Effector CD8-positive, alpha-beta T cell (primary cell): ENCODE measurements around the gene CCNL2.
A peak's percentile ranks its signal among the peaks of the same experiment; 100 is the strongest.

ENCODE experiments used
- DNase-seq: peaks from one replicate; lab custom pipeline; 2025; lab: John Stamatoyannopoulos, UW

Gene CCNL2

GRCh38 chr1:1356166-1356795 lies 42.9 kb downstream of the CCNL2 start:
- no peak for DNase-seq

- no peak for DNase-seq
These were observed 43.7 kb downstream of the CCNL2 start for GRCh38 chr1:1355416-1355815.

DNA sequence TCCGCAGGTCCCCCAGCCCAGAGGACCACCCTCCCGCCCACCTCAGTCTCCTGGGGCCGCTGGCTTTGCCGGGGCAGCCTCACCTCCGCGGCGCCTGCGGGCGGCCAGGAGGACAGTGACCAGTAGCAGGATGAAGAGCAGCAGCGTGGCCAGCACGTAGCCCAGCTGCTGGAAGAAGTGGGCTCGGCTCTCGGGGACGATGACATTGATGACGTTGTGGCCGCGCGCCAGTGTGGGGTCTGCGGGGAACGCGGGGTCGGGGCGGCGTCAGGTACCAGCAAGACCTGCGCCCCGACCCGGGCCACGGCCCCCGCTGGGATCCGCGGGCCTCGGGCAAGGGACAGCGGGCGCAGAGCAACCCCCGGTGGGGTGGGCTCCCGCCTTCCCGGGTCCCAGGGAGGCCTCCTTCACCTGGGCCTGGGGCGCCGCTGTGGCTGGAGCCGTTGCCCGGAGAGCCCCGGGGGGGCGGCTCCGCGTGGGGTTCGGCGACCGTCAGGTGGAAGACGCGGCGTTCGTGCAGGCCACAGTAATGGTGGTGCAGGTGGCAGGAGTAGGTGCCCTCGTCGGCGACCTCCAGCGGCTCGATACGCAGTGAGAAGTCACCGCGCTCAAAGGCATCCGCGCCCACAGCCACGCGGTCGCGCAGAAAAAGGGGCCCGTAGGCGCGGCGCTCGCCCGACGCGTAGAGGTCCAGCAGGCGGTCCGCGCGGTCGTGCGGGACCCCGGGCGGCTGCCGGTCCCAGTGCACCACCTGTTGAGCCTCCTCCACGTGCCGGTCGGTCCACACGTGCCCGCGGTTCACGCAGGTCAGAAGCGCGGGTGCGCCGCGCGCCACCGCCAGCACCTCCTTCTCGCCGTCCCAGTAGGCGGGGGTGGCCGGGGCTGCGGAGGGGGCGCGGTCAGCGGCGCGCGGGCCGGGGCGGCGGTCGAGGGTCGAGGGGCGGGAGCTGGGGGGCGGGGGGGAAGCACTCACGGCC lies 44.6 kb downstream of the CCNL2 start:
- no peak for DNase-seq

- no peak for DNase-seq
These were observed 45.6 kb downstream of the CCNL2 start for GRCh38 chr1:1353389-1354151.

GRCh38 chr1:1352786-1353388 lies 46.2 kb downstream of the CCNL2 start:
- DNase-seq: no peak

- no peak for DNase-seq
These were observed 47.4 kb downstream of the CCNL2 start for GRCh38 chr1:1351511-1352427.

DNA sequence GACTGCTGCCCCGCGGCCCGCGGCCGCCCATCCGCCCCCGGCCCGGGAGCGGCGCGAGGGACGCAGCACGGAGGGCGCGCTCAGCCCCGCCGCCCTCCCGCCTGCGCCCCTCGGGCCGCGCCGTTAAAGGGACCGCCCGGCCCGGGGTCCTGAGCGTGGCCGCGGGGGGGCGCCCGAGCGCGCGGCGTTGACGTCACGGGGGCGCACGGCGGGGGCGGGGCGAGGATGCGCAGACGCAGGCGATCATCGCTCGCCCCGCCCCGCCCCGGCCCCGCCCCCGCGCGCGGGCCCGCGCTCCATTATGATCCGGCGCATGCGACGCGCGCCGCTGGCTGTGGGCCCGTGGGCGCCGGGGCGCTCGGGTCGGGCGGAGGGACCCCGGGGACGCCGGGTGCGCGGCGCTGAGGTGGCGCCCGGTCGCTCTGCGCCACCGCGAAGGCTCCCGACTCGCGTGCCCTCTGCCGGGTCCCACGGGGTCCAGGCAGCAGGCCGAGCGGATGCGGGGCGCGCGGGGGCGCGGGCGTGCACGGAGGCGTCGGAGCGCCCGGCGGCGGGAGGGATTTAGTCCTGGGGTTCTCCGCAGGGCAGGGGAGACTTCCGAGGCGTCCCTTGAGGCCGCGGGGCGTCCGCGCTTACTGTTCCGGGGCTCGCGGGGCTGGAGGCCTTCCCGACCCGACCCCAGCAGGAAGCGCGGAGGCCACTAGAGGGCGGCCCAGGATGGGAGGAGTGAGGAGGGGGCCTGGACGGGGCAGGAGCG lies 49.7 kb downstream of the CCNL2 start, which contains the start of gene DVL1:
TSS of gene DVL1 (minus strand) at position 163 of the 757 bp plus-strand sequence. CDS start 353 bp downstream, outside the sequence.
- peak; percentile 65 for DNase-seq

DNA sequence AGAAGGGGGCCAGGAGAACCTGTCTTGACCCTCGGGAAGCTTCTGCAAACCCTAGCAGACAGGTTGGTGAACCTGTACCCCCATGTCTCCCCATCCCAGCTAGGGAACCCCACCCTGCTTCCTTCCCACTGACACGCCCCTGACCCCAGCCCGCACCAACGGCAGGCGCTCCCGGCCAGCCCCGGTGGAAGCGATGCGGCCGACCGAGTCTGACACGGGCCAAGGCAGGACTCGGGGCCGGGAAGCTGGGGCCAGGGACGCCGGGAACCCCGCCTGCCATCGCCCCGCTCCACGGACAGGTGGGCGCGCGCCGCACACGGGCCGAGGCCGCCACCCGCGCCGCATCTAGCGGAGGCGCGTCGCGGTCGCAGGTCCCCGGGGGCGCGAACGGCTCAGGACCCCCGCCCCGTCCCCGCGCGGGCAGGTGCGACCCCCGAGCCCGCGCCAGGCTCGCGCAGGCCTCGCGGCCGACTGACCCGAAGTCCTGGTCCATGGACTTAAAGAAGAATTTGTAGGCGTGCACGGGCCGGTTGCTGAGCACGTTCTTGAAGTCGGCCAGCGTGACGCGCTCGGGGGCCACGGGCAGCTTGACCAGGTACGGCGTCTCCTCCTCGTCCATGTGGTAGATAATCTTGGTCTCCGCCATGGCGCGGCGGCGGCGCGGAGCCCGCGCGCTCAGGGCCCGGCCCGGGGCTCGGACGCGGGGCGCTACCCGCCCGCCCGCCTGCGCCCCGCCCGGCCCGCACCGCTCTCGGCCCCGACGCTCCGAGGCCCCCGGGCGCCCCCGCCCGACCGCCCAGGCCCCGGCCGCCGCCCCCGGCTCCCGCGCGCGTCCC lies 50.5 kb downstream of the CCNL2 start:
- DNase-seq: no peak

- no peak for DNase-seq
These were observed 51.3 kb downstream of the CCNL2 start for GRCh38 chr1:1347663-1348419.

DNA sequence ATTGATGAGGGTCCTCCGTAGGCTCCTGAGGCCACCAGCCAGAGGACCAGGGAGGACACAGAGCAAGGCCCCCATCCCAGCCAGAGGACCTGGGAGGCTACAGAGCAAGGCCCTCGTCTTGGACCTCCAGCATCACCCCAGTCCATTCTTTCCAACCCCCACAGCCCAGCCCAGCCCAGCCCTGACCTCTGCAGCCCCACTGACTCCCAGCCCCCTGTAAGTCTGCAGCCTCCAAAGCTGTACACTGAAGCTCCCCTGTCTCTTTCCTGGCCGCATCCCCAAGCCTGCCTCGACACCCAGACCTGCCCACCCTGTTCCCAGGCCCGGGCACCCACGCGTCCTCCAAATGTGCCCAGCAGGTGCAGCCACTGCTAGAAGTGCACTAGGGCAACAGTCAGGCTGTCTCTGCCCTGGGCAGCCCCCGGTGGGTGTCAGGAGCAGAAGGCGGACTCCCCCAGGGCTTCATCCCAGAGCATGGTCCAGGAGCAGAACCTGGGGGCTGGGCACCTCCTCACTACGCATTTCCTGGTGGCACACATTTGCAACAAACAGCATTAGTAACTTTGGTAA lies 52.0 kb downstream of the CCNL2 start:
- DNase-seq: no peak

DNA sequence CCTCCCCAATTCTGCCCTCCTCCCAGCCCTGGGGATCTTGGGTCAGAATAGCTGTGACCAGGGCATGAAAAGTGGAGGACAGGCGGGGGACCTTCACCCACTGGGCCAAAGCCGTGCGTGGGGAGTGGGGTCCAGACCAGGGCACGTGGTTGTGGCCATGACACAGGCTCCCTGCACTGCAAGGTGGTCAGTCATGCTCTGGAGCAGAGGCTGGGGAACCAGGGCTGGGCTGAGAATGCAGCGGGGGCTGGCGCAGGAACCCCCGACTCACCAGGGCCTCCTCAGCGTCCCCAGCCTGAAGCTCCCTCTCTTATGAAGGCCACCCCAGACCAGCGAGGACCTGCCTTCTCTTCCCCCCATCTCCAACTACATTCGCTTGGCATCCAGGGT lies 52.6 kb downstream of the CCNL2 start:
- DNase-seq: no peak

DNA sequence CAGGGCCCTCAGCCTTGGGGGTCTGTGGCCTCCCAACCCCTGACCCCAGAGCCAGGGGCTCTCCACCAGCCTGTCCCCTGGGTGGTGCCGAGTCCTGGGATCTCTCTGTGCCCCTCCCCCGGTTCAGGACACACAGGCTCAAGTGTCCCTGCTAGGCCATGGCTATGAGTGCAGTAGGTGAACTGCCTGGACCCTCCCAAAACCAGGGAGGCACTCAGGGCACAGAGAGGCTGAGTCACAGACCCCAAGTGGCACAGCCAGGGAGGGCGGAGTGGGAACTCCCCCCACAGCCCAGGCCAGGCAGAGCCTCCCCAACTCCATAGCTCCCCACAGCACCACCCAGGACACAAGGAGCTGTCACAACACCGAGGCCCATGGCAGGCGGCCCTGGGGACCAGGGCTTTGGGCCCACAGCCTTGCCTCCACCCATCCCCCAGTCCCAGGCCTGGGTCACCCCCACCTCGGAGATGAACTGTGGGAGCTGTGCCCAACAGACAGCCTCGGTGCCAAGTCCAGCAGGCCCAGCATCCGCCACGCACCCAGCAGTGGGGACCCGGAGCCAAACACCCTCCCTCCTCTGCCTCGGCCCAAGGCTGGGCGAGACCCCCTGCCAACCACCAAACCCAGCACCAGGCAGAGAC lies 53.2 kb downstream of the CCNL2 start:
- no peak for DNase-seq

DNA sequence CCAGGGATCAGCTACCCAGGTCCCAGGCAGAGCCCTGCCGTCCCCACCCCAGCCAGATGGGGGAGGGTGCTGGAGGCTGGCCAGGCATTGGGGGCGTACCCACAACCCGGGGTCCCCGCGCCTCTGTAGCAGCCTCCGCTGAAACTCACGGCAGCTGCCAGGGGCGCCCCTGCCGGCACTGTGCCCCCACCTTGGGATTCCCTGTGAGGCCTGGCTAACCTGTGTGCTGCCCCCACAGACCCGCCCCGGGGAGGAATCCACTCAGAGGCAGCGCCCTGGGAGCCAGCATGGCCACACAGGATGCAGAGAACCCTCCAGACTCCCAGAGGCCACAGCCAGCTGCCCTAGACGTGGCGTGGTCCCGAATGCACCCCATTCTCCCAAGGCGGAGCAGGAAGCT lies 53.8 kb downstream of the CCNL2 start:
- DNase-seq: no peak

GRCh38 chr1:1344655-1345361 lies 54.3 kb downstream of the CCNL2 start:
- DNase-seq: no peak

GRCh38 chr1:1343811-1344421 lies 55.2 kb downstream of the CCNL2 start:
- DNase-seq: no peak

- no peak for DNase-seq
These were observed 56.5 kb downstream of the CCNL2 start for GRCh38 chr1:1342584-1343115.
